Activated T-cell treated with anti-CD3 and anti-CD28 coated beads, Interleukin-2, amount 50 U/mL, for 1 hour (primary cell): ENCODE results near the gene RPL34.
A peak's percentile ranks its signal among the peaks of the same experiment; 100 is the strongest.
"Not testable (repeated sequence)": the region's sequence is repeated elsewhere in the genome, so short reads cannot be mapped to it uniquely, and the experiment has no call there.

Experiments used
- DNase-seq: peaks from one replicate; pipeline ENCODE4 v3.0.0-alpha.2; 2020

RPL34 gene

GRCh38 chr4:108620101-108620932 is at the start of gene RPL34:
RPL34 (plus strand) TSS chr4:108620576; CDS start chr4:108621960, 1,384 bp downstream.
- DNase-seq: peak; percentile 93

DNA sequence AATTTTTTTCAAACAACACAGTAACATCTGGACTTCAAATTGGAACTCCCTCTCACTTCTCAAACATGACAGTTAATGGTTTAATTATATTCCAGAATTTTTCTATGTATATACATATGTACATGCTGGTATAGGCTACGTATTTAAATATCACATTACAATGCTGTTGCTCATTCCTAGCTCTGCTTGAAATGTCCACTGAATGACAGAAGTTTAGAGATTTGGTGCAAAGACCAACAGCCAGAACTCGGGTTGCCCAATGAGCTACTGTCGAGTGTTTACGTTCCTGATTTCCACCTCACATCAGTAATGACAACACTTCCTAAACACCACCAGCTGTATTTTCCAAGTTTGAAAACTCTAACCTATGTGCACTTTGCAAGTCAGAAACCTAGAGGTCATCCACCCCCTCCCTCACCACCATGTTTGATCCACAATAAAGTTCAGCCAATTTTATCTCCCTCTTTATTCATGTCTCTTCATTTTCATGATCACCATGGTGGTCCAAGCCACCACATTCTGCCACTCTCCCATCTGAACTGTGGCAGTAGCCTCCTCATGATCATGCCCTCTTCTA is 49.3 kb upstream of the RPL34 start:
- no peak for DNase-seq

DNA sequence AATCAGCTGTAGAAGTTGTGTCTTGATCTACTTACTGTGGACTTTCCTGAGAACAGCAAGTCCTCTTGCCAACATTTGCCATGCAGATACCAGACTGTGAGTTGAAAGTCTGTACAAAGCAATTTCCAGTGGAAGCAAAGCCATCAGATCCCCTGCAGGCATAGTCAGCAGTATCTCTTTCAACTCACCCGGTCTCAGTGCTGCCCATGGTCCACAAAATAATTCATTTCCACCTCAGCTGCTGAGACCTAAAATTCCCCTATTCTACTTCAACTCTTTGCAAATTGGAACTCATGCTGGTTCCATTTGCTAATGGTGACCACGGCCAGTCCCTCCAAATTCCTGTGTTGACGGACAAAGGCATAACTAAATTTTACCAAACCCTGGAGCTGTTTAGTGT is 46.0 kb upstream of the RPL34 start:
- DNase-seq: no peak

DNA sequence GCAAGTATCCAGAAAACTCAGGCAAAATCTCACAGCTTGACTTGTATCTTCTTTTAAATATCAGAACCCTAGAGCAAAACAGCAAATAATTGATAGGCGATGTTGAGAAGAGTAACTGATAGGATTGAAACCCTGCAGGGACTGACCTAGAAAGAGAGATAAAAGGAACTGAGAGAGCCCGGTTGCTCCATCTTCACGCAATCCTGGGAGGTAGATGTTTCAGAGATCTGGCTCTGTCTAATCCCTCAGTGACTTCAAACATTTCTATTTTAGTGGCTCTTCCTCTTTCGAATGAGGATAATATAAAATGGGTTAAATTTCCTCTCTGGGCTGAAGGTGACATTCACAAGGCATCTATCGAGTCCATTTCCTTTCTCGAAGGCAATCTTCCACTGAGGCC is 39.3 kb upstream of the RPL34 start:
- DNase-seq: no peak

GRCh38 chr4:108586778-108587177 is 33.6 kb upstream of the RPL34 start:
- no peak for DNase-seq

- DNase-seq: no peak
These were observed 31.5 kb upstream of the RPL34 start for GRCh38 chr4:108588878-108589277.

DNA sequence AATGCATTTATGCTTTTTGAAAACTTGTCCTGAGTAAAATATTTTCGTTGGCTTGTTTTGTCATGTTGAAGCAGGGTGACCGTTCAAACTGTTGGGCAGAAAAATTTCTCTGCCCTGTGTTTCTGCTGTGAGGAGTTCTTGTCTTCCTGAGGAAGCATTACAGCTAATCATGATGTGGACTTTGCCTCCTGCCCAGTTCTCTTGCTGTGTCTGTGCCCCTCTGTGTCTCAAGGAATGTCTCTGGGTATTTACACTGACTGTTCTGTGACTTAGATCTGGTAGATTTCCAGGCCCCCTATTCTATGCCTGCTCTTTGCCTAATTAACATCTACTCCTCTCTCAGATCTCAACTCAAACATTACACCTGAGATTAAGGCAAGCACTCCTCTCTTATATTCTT is 30.4 kb upstream of the RPL34 start:
- DNase-seq: no peak

- no peak for DNase-seq
These were observed 29.6 kb upstream of the RPL34 start for GRCh38 chr4:108590776-108591175.

- no peak for DNase-seq
These were observed 27.7 kb upstream of the RPL34 start for GRCh38 chr4:108592674-108592986.

DNA sequence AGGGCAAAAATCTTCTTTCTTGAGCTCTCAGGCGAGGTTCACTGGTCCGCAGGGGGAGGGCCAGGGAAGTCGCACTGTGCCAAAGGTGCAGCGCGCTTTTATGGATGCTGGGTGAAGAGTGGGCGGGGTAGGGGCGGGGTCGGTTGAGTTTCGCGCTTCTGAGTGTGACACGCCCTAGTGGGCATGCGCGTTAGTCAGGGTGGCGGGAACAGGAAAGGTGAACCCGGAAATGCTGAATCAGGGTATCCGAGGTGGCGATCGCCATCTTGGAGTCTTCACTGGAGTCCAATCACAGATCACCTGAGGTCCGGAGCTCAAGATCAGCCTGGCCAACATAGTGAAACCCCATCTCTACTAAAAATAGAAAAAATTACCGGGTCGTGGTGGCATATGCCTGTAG is 26.1 kb upstream of the RPL34 start:
- DNase-seq: not testable (repeated sequence)

DNA sequence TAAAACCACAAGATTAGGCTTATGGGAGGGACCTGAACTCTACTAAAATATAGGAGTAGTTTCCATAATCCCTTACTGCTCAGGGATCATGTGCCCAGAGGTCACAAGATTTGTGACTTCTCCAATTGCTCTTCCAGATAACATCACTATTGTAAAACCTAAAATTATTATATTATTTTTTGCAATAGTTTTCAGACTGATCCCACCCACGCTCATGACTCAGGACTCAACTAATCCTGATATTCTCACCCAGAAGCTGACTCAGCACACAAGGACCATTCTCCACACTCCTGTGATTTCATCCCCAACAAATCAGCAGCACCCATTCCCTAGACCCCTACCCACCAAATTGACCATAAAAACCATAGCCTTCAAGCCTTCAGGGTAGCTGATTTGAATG is 24.0 kb upstream of the RPL34 start:
- DNase-seq: no peak

DNA sequence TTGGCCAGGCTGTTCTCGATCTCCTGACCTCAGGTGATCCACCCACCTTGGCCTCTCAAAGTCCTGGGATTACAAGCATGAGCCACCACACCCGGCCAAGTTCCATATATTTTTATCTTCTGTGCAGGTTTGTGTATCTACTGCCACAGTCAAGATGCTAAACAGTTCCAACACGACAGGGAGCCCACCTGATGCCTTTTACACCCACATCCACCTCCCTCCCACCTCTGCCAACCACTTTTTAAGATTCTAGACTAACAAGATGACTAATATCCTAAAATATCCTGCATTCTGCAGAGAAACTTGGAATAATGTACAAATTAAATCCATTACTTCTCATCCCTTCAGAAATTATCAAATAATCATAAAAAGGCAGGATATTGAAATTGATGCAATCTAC is 19.3 kb upstream of the RPL34 start:
- no peak for DNase-seq

GRCh38 chr4:108601532-108601931 is 18.8 kb upstream of the RPL34 start:
- DNase-seq: no peak

- no peak for DNase-seq
These were observed 18.2 kb upstream of the RPL34 start for GRCh38 chr4:108602163-108602562.

DNA sequence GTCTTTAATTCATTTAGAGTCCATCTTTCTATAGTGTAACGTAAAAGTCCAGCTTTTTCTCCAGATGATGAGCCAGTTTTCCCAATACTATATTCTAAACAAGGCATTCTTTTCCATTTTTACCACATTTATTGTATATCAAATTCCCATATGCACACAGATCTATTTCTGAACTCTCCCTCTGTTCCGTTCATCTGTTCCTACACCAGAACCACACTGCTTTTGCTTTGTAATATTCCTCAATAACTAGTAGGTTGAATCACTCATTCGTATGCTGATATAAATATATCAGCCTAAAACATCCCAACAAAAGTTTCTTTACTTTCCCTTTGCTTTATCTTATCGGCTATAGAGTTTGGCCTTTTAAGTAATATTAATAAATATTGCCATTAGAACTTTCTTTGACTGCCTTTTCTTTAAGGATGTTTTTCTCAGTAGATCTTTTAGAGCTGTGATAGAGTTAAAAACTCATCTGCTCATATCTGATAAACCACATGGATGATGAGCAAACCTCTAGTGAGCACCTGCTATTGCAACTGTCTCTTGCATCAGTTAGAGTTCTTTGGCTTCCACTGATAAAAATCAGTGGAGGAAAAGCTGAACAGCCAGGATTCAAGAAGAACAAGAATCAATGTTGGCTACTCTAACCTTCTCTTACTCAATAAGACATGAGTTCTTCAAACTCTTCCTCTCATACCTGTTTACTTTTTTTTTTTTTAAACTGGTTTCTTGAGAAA is 13.1 kb upstream of the RPL34 start:
- DNase-seq: no peak

- DNase-seq: no peak
These were observed 9.0 kb upstream of the RPL34 start for GRCh38 chr4:108611365-108611764.

GRCh38 chr4:108612365-108612764 is 8.0 kb upstream of the RPL34 start:
- no peak for DNase-seq

- DNase-seq: peak; percentile 32
These were observed 840 bp upstream of the RPL34 start for GRCh38 chr4:108619372-108620100.

DNA sequence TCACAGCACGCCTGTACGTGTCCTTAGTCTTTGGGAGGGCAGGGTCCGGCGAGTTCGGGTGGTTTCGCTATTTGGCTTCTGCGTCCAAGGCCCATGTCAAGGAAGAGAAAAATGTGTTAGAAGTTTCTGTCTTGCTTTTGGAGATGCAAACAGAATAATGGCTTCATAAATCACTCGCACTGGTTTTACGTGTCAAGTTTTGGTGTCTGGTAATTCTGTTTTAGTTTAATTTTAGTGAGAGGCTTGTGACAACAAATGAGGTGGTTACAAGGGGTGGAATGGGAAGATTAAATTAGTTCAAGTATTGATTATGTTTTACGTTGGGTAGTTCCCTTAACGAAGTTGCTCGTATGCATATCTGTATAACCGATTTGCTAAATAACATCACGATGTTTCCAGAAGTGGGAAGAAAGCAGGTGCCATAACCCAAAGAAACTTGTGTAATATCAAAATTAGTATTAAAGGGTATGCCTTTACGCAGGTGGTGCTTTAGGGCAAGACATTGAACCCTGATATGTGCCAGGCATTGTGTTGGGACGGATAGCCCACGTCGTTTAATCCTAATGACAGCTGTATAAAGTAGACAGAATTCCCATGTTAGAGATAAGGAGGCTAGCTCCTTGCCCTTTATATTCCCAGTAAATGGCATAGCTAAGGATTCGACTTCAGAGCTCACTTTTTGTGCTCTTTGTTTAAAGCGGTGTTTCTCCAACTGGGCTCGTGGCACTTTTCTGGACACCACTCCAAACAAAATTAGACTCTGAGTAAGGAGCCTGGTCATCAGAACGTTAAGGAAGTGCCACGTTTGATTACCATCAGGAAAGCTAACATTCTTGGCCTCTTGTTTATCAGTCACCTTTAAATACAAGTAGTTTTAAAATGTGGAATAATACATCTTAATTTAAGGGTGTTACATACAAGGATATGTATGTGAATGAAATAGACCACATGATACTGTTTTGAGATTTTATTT is 843 bp downstream of the RPL34 start:
- no peak for DNase-seq

DNA sequence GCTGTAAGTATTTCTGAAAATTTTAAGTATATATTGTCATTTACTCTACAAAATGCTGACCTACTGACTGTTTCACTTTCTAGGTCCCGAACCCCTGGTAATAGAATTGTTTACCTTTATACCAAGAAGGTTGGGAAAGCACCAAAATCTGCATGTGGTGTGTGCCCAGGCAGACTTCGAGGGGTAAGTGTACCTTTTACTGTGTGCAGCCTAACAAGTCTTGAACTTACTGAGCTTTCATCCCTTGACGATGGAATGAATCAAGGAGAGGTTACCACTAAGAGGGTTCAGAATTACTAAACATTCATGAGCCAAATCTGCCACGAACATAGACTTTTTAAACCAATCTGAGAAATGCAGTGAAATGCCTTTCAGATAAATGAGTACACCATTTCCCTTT is 1.6 kb downstream of the RPL34 start:
- no peak for DNase-seq

DNA sequence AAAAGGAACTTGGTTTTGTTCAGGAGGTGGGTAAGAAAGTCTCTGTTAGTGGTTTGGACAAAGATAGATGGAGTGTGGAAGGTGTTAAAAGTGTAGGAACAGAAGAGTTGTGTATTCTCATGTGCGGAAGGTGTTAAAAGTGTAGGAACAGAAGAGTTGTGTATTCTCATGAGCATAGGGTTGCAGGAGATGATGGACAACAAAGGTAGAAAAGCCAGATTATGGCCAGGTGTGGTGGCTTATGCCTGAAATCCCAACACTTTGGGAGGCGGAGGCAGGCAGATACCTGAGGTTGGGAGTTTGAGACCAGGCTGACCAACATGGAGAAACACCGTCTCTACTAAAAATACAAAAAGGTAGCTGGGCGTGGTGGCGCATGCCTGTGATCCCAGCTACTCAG is 2.5 kb downstream of the RPL34 start:
- DNase-seq: no peak
